Tibial nerve (tissue), 3 donors: ENCODE data around the gene TCF4.

Experiments used
- POLR2A ChIP-seq, 2 donors: fragments of 450-650 bp; IDR thresholded peaks; one replicate each; pipeline ENCODE4 v1.6.1; 2017; ENCODE audit warnings: antibody characterized with exemption in 2 of 2, mild to moderate bottlenecking in 2 of 2, moderate library complexity in 2 of 2
- TF ChIP-seq, protein P1 (sequence below), 5 experiments: fragments of 200-600 bp in 3 of 5; fragments of 450-650 bp in 2 of 5; sonication (generic) in 3 of 5; IDR thresholded peaks; one replicate each; pipeline ENCODE4 v1.5.1; 2016 to 2019; ENCODE audit warnings: antibody characterized with exemption in 5 of 5, mild to moderate bottlenecking in 3 of 5, moderate library complexity in 2 of 5

DNA sequence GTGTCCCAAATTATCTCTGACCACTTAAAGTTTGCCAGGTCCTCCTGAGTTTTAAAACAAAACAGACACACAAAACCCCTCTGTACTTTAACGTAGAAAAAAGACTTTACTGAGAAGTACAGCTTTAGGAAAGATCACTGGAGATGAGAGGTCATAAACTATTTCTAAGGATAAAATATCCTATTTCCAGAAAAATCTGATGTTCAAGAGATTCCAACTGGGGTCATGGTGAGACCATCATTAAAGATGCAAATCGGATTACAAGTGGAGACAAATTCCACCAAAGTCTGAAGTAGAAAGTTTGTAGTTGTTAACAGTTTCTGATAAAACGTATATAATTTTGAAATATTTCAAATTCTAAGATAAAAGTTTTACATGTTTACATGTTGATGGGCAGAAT lies 241.6 kb downstream of the TCF4 start:
- no peak for TF ChIP-seq POLR2A (IDR thresholded peaks at IDR 0.05)
- TF ChIP-seq, protein P1, sequence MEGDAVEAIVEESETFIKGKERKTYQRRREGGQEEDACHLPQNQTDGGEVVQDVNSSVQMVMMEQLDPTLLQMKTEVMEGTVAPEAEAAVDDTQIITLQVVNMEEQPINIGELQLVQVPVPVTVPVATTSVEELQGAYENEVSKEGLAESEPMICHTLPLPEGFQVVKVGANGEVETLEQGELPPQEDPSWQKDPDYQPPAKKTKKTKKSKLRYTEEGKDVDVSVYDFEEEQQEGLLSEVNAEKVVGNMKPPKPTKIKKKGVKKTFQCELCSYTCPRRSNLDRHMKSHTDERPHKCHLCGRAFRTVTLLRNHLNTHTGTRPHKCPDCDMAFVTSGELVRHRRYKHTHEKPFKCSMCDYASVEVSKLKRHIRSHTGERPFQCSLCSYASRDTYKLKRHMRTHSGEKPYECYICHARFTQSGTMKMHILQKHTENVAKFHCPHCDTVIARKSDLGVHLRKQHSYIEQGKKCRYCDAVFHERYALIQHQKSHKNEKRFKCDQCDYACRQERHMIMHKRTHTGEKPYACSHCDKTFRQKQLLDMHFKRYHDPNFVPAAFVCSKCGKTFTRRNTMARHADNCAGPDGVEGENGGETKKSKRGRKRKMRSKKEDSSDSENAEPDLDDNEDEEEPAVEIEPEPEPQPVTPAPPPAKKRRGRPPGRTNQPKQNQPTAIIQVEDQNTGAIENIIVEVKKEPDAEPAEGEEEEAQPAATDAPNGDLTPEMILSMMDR (IDR thresholded peaks at IDR 0.05): no peak
